HCT116 (cell line): ENCODE data around the gene FHIT. TPM values are rescaled to one million over a fixed set of nuclear protein-coding genes. Genes with fewer than 3 reads are reported as not detected.

ENCODE experiments used
- ATAC-seq: fragments of 200-7000 bp; cut with Tn5 transposase; 2 replicates; pipeline ENCODE4 v1.9.1; 2020; ENCODE audit warnings: mild to moderate bottlenecking, moderate library complexity
- BruUV-seq: library from RNA; stranded (reverse); fragments of 400-500 nt; replicated peaks from 2 replicates; lab custom pipeline; 2021; lab: Mats Ljungman, UMichigan
- CTCF ChIA-PET: fragments of 300-600 bp; sonication (Branson Sonifier 250); formaldehyde crosslinking; loops from one replicate; lab custom pipeline; 2021; ENCODE audit warnings: antibody characterized with exemption; lab: Charles Lee
- POLR2A ChIA-PET: fragments of 300-600, 350-600 bp; sonication (Branson Sonifier 250); formaldehyde crosslinking; loops from one replicate; lab custom pipeline; 2021; ENCODE audit warnings: antibody characterized with exemption; lab: Charles Lee
- RAD21 ChIA-PET, 2 experiments: fragments of 300-600 bp; sonication (Branson Sonifier 250); formaldehyde crosslinking; loops; one replicate each; lab custom pipeline; 2023; ENCODE audit warnings: low total read pairs in 2 of 2; ENCODE audit not compliant: uncharacterized antibody in 2 of 2, unreplicated experiment in 2 of 2, low non-redundant PET in 1 of 2; lab: Charles Lee
- DNase-seq: peaks from one replicate; pipeline ENCODE4 v3.0.0-alpha.2; 2010; ENCODE audit warnings: low read depth, low spot score
- H2AFZ ChIP-seq: fragments of 200-600 bp; shearing (Covaris generic), sonication (generic); 2 replicates; pipeline ENCODE4 v1.6.1; 2017; ENCODE audit warnings: low read depth, mixed run types, mixed read lengths, antibody characterized with exemption, low read length; ENCODE audit not compliant: poor library complexity, severe bottlenecking
- H3K27ac ChIP-seq: 2 replicates; pipeline ENCODE4 v1.5.1; 2012; ENCODE audit warnings: low read depth, low read length
- H3K27me3 ChIP-seq: fragments of 200-600 bp; sonication (generic); 2 replicates; pipeline ENCODE4 v1.6.1; 2016; ENCODE audit warnings: mixed run types, low read length, mixed read lengths; ENCODE audit not compliant: insufficient read depth
- H3K36me3 ChIP-seq, 2 experiments: fragments of 200-500 bp in 1 of 2; fragments of 200-600 bp in 1 of 2; sonication (Bioruptor generic) in 1 of 2; sonication (generic) in 1 of 2; 2 replicates each; pipeline versions ENCODE4 v1.5.1 to v1.6.1; 2014 to 2016; ENCODE audit warnings: low read length in 2 of 2, inconsistent platforms in 1 of 2, mixed read lengths in 1 of 2, mixed run types in 1 of 2; ENCODE audit not compliant: insufficient read depth in 2 of 2, control insufficient read depth in 1 of 2
- H3K4me1 ChIP-seq, 2 experiments: fragments of 200-600 bp in 1 of 2; sonication (generic) in 1 of 2; 2 replicates each; pipeline versions ENCODE4 v1.5.1 to v1.6.1; 2012 to 2017; ENCODE audit warnings: low read length in 2 of 2, inconsistent platforms in 1 of 2, mild to moderate bottlenecking in 1 of 2, mixed read lengths in 1 of 2, mixed run types in 1 of 2, moderate library complexity in 1 of 2; ENCODE audit not compliant: insufficient read depth in 2 of 2, control insufficient read depth in 1 of 2
- H3K4me2 ChIP-seq: fragments of 200-600 bp; sonication (generic); 2 replicates; pipeline ENCODE4 v1.6.1; 2017; ENCODE audit warnings: mixed run types, low read length, mixed read lengths
- H3K4me3 ChIP-seq, 2 experiments: fragments of 200-600 bp in 1 of 2; sonication (generic) in 1 of 2; replicated peaks in 1 of 2; 2 replicates each; pipeline ENCODE4 v1.5.1; 2011 to 2016; ENCODE audit warnings: low read length in 2 of 2, control low read depth in 1 of 2, low read depth in 1 of 2, mild to moderate bottlenecking in 1 of 2, mixed read lengths in 1 of 2, mixed run types in 1 of 2
- H3K79me2 ChIP-seq: fragments of 200-600 bp; sonication (generic); 2 replicates; pipeline ENCODE4 v1.6.1; 2017; ENCODE audit warnings: mild to moderate bottlenecking, mixed run types, low read length, moderate library complexity, mixed read lengths; ENCODE audit not compliant: insufficient read depth
- H3K9ac ChIP-seq: fragments of 200-600 bp; sonication (generic); 2 replicates; pipeline ENCODE4 v1.6.1; 2016; ENCODE audit warnings: low read length, mixed read lengths
- H3K9me2 ChIP-seq: fragments of 200-600 bp; sonication (generic), shearing (Covaris generic); 2 replicates; pipeline ENCODE4 v1.6.1; 2017; ENCODE audit warnings: mixed run types, mild to moderate bottlenecking, moderate library complexity; ENCODE audit not compliant: insufficient read depth
- H3K9me3 ChIP-seq, 2 experiments: fragments of 200-500 bp in 1 of 2; fragments of 200-600 bp in 1 of 2; sonication (Bioruptor generic) in 1 of 2; sonication (generic) in 1 of 2; 2 replicates each; pipeline ENCODE4 v1.6.1; 2014 to 2017; ENCODE audit warnings: low read length in 2 of 2, mixed read lengths in 2 of 2, inconsistent platforms in 1 of 2, low read depth in 1 of 2, mild to moderate bottlenecking in 1 of 2, mixed run types in 1 of 2, moderate library complexity in 1 of 2; ENCODE audit not compliant: control insufficient read depth in 1 of 2, insufficient read depth in 1 of 2
- H4K20me1 ChIP-seq: fragments of 200-600 bp; sonication (generic), shearing (Covaris generic); 2 replicates; pipeline ENCODE4 v1.6.1; 2017; ENCODE audit warnings: mixed run types, mild to moderate bottlenecking, moderate library complexity; ENCODE audit not compliant: insufficient read depth
- EGR1 ChIP-seq: IDR thresholded peaks from 2 replicates; pipeline ENCODE4 v1.6.1; 2012; ENCODE audit warnings: low read depth
- ELF1 ChIP-seq: IDR thresholded peaks from 2 replicates; pipeline ENCODE4 v1.6.1; 2012; ENCODE audit warnings: low read depth, borderline replicate concordance
- FOSL1 ChIP-seq: IDR thresholded peaks from 2 replicates; pipeline ENCODE4 v1.6.1; 2012; ENCODE audit warnings: low read depth
- JUND ChIP-seq: IDR thresholded peaks from 2 replicates; pipeline ENCODE4 v1.6.1; 2012
- RAD21 ChIP-seq: IDR thresholded peaks from 2 replicates; pipeline ENCODE4 v1.6.1; 2012; ENCODE audit warnings: low read depth, mild to moderate bottlenecking
- SIN3A ChIP-seq: IDR thresholded peaks from 2 replicates; pipeline ENCODE4 v1.6.1; 2012; ENCODE audit warnings: low read depth
- SP1 ChIP-seq: IDR thresholded peaks from 2 replicates; pipeline ENCODE4 v1.6.1; 2012; ENCODE audit warnings: low read depth
- YY1 ChIP-seq: IDR thresholded peaks from 2 replicates; pipeline ENCODE4 v1.6.1; 2011; ENCODE audit warnings: low read length, low read depth, moderate library complexity, mild to moderate bottlenecking; ENCODE audit not compliant: insufficient replicate concordance; ENCODE audit errors: extremely low read depth
- intact Hi-C: fragments of 100-400 bp; cut with micrococcal nuclease; formaldehyde crosslinking; loops from 2 replicates; pipeline ENCODE4 v1.10.0; 2022
- total RNA-seq: library from RNA; stranded (reverse); gene quantifications from one replicate; pipeline ENCODE4 v1.2.1, GENCODE V29; 2021; ENCODE audit not compliant: unreplicated experiment
- TF ChIP-seq, protein P1 (sequence below): IDR thresholded peaks from 2 replicates; pipeline ENCODE4 v1.6.1; 2012

Gene FHIT
- total RNA-seq, 1 experiment from 2014 or later: 20.1 TPM

DNA sequence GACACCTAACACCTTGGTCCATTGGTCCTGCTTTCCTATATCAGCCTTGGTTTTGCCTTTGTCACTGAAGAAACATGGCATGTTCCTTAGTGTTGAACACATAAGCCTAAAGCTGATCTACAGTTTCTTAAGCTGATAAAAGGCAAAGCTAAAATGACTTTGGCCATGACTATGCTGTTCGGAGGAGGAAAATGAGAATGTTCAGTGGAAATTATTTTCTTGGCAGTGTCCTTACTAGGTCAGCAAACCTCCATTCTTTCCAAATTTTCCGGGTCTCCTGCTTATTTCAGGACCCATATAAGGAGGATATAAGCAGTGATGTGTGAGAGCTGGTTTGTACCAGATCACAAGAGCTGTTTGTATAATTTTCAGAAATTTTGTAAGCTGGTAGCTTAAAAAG is 1368.5 kb downstream of the FHIT start:
- Histone ChIP-seq H3K27me3 (peaks cover 31% of the 10 kb centered on the region), H2AFZ (no peak overlapping the region), H3K79me2 (no peaks in the 10 kb centered on the region), H3K4me2 (no peak overlapping the region), H3K9ac (no peak overlapping the region), H4K20me1 (no peaks in the 10 kb centered on the region), H3K4me1 (no peaks in the 10 kb centered on the region), H3K9me2 (no peaks in the 10 kb centered on the region), H3K36me3 (no peaks in the 10 kb centered on the region), H3K4me3 (no peak overlapping the region), H3K9me3 (no peaks in the 10 kb centered on the region), H3K27ac (no peak overlapping the region)
- intact Hi-C loops: no loop called here
- DNase-seq (no peak), ATAC-seq (no peak)
- BruUV-seq: no TSS peak
- ChIA-PET POLR2A (no interaction called here), CTCF (no interaction called here), RAD21 (no interaction called here)
- no peak for TF ChIP-seq JUND
- TF ChIP-seq SP1: no peak
- no peak for TF ChIP-seq ELF1

DNA sequence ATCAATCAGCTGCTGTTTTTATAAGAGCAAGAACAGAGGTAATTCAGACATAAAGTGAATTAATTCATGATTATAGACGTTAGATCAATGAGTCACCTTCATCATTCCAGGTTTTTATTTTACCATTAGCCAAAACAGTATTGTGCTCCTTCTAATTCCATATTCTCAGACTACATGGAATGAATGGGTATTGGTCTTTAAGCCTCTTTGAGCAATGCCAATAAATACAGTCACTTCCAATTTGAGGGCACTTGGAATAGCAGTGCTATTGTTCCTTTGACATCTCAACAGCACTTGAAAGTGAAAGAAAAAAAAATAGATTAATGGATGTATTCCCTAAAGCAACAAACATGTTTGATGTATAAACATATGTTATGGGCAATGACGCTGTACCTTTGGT is 1370.5 kb downstream of the FHIT start:
- H3K9ac ChIP-seq: no peak overlapping the region
- RAD21 ChIA-PET: no interaction called here
- no peak overlapping the region for H2AFZ ChIP-seq
- no peak overlapping the region for H3K4me2 ChIP-seq
- H3K27me3 ChIP-seq: peaks cover 31% of the 10 kb centered on the region
- H3K4me3 ChIP-seq: no peak overlapping the region
- no peaks in the 10 kb centered on the region for H3K9me3 ChIP-seq
- intact Hi-C loops: no loop called here
- BruUV-seq: no TSS peak
- no peak overlapping the region for H3K27ac ChIP-seq
- no peaks in the 10 kb centered on the region for H3K36me3 ChIP-seq
- no peaks in the 10 kb centered on the region for H4K20me1 ChIP-seq
- no peak for TF ChIP-seq SP1
- TF ChIP-seq RAD21: no peak
- no peak for TF ChIP-seq SIN3A
- TF ChIP-seq, protein P1, sequence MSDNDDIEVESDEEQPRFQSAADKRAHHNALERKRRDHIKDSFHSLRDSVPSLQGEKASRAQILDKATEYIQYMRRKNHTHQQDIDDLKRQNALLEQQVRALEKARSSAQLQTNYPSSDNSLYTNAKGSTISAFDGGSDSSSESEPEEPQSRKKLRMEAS: no peak
- TF ChIP-seq FOSL1: no peak
- TF ChIP-seq EGR1: no peak
- TF ChIP-seq YY1: no peak
- H3K9me2 ChIP-seq: no peaks in the 10 kb centered on the region
- CTCF ChIA-PET: no interaction called here
- POLR2A ChIA-PET: no interaction called here
- no peak for ATAC-seq
- H3K4me1 ChIP-seq: no peaks in the 10 kb centered on the region
- no peaks in the 10 kb centered on the region for H3K79me2 ChIP-seq
- DNase-seq: no peak
